GM23248 (cell line): Measurements from ENCODE around the gene FRMD5.

Source experiments
- EZH2 ChIP-seq: fragments of 200-600 bp; sonication (generic); IDR thresholded peaks from 2 replicates; pipeline ENCODE4 v1.6.1; 2018; ENCODE audit warnings: antibody characterized with exemption, mild to moderate bottlenecking; ENCODE audit not compliant: insufficient read depth, poor library complexity, severe bottlenecking
- EZH2phosphoT487 ChIP-seq: fragments of 200-600 bp; sonication (generic); IDR thresholded peaks from 2 replicates; pipeline ENCODE4 v1.6.1; 2018; ENCODE audit warnings: antibody characterized with exemption, moderate library complexity, mild to moderate bottlenecking, low read depth; ENCODE audit not compliant: insufficient read depth

- TF ChIP-seq EZH2: no peak
- TF ChIP-seq EZH2phosphoT487: no peak
Observed at GRCh38 chr15:44084770-44085169, 110.3 kb downstream of the FRMD5 start.
